Limb (tissue), 2 donors: ENCODE data around the gene PYM1.
"Not testable (repeated sequence)": the region's sequence is repeated elsewhere in the genome, so short reads cannot be mapped to it uniquely, and the experiment has no call there.

Source experiments
- DNase-seq, 2 donors: peaks; one replicate each; pipeline ENCODE4 v3.0.0-alpha.2; 2016; ENCODE audit errors: extremely low spot score in 2 of 2

Gene PYM1

DNA sequence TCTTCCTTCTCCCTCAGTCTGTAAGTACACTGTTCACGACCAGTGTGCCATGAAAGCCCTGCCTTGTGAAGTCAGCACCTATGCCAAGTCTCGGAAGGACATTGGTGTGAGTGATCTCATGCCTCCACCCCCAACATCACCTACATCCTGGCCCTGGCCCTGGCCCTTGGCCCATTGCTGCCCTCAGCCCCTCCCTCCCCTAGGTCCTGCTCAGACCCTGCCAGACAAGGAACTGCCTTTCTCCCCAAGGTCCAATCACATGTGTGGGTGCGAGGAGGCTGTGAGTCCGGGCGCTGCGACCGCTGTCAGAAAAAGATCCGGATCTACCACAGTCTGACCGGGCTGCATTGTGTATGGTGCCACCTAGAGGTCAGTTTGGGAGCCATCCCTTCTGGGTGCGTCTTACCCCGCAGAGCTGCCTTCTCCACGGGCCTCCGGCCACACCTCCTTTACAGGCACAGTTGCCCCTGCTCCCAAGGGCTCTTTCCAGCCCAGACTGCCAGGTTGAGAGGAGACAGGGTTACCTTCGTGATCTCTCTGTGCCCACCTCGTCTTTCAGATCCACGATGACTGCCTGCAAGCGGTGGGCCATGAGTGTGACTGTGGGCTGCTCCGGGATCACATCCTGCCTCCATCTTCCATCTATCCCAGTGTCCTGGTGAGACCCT lies 12.5 kb upstream of the PYM1 start:
- peak; percentile 87 to 89 for DNase-seq

DNA sequence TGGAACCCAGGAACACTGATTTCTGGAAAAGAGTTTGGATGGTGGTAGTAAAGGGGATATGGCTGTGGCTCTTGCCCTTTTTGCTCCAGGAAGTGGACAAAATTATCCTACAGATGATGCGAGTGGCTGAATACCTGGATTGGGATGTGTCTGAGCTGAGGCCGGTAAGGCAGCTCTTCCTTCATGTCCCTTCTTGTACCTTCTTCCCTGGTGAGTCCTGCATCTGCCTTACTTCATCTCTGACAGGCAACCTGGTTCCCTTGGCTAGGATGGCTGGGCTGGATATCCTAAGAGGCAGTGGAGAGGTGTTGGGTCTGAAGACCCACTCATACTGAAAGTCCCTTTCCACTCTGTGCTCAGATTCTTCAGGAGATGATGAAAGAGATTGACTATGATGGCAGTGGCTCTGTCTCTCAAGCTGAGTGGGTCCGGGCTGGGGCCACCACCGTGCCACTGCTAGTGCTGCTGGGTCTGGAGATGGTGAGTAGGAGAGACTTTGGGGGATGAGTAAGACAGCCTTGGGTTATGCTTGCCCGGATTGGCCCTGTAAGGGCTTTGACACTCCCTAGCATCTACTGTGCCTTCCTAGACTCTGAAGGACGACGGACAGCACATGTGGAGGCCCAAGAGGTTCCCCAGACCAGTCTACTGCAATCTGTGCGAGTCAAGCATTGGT lies 11.3 kb upstream of the PYM1 start:
- DNase-seq, result no peak

DNA sequence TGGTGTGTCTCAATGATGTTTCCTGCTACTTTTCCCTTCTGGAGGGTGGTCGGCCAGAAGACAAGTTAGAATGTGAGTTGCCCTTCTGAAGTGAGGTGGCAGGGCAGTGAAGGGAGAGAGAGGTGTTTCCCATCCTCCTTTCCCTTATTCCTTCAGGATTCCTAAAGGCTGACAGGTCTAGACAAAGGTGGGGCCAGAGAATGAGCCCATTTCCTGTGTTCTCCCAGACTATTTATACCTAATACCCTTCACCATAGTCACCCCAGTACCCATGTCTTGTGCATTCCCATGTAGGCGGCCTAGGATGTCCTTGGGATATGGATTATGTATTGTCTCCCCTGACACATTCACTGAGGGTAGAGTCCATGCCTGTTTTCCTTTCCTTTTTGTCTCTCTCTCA lies 10.3 kb upstream of the PYM1 start:
- no peak for DNase-seq

DNA sequence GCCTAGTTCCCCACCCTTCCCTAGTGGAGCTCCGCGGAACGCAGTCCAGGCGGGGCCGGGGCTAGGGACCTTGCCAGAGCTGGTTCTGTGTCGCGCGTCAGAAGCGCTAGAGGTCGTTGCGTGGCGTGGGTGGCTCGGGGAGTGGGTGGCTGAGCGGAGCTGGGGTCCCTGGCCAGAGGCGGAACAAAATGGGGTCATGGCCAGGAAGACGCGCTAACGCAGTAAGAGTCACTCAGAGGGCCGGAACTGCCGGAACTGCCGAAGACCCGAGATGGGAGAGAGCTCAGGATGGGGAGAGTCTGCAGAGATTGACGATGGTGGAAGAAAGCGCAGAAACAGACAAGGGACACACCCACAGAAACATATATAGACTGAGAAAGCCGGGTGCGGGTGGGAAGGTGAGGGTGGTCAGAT lies 8.1 kb upstream of the PYM1 start:
- DNase-seq, result peak in 1 of 2 donors; percentile 34

DNA sequence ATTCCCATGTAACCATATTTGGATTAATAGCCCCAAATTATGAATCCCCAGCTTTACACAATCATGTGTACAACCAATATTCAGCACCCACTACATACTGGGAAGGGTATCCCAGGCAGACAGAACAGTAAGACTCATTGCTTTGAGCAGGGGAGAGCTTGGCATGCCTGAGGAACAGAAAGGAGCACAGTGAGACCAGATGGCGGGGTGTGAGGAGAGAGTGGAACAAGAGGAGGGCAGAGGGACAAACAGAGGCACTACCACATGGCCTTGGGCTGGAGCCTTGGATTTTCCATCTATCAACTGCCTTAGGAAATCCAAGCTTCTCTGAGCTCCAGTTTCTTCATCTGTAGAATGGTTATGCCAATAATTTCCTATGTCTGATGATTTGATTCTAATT lies 7.1 kb upstream of the PYM1 start:
- DNase-seq, result no peak

DNA sequence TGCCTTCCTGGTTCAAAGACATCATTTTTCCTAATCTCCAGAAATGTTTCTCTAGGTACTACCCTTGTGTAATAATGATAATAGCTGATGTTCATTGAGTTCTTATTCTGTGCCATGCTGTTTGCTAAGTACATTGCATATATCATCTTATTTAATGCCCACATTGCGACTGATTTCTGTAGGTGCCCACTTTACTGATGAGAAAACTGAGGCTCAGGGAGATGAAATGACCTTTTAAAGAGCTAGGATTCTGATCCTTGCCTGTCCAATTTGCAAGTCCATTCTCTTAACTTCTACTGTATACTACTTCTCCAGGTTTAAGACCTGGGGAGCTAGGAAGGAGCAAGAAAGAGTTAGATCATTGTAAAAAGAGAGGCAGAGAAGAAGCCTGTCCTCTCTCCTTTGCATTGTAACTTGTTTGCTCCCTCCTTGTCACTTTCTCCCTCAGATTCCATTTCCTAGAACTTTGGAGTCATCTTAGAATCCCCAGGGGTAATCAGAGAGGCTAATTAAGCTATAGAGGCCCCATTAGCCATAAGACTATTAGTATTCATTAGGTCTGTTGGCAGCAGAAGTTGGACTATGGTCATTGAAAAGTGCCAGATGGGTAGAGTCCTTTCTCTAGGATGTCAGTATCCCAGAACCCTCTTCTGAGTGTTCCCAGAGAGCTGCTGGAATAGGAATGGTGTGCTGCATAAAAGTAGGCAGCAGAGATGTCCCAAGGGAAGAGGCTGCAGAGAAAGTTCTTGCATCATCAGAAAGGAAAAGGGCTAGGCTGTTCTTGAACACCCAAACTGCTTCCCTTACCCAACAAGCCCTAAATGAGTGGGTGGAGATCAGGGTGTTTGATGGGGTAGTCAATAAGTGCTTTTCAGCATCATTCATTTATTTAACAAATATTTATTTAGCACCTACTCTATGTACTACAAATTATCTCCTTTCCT lies 6.4 kb upstream of the PYM1 start:
- no peak for DNase-seq

DNA sequence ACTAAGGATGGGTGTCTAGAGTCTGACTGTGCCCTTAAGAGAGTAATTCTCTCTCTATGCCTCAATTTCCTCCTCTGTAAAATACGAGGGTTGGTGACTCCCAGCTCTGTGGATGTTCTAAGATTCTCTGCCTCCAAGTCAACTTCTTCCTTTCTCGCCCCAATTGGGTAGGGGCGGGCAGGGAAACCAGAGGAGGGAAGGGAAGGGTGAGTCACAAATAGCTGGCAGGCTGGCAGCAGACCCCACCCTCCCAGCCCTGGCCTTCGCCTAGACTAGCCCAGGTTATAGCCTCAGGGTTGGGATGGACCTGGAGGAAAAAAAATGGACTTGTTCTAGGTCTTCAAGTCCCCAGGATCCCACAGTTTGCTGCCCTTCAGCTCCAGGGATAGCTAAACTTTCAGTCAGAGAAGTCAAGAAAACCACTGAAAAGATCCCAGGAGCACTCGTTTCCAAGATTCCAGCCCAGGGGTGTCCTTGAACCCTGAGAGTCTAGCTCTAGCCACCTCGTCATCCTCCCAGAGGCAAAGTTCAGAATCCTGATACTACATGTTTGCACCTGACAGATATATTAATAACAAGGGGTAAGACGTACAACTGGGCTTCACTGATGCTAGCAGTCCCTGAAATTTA lies 5.6 kb upstream of the PYM1 start:
- DNase-seq, result peak in 1 of 2 donors; percentile 34

DNA sequence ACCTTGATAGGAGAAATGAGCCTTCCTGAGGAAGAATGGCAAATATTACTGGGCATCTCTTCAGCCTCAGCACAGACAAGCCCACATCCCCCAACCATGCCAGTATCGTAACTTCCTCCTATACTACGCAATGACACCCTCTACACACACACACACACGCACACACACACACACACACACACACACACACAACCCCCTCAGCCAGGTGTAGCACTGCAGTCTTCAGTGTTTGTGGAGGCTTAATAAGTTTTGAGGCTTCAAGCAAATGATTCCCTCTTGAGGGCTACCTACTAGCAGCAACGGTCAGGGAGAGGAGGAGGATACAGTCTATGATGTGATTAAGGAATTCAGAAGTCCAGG lies 4.8 kb upstream of the PYM1 start:
- peak in 1 of 2 donors; percentile 57 for DNase-seq

DNA sequence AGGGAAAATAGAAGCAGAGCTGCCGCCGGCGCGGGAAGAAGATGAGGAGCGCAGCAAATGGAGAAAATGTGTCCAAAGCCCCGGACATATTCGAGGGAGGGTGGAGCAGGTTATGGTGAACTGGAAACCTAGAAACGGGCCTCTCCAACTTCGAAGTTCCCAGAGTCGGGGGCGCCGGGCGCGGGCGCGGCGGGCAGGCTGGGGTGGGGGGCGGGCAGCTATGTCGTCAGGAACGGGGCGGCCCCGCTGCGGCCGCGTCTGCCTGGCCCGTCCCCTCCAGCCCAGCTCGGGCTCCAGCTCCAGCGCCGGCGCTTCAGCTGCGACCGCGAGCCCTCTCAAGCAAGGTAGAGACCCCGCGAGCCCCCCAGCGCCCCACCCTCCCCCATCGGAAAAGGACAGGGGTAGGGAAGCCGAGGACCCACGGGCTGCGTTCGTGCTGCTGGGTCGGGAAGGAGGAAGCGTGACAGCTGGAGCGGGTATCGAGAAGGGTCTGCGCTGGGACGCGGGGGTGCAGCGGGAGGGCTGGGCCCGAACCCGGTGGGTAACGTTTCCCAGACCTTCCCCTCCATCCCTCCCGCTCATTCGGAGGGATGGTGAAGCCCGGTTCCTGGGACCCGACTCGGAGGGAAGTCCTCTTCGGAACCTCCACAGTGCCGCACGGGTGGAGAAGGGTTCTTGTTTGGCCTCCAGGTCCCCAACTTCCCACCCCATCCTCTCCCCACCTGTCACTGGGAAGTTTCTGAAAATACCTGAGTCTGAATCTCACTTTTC lies 4.3 kb upstream of the PYM1 start:
- peak; percentile 62 to 83 for DNase-seq

DNA sequence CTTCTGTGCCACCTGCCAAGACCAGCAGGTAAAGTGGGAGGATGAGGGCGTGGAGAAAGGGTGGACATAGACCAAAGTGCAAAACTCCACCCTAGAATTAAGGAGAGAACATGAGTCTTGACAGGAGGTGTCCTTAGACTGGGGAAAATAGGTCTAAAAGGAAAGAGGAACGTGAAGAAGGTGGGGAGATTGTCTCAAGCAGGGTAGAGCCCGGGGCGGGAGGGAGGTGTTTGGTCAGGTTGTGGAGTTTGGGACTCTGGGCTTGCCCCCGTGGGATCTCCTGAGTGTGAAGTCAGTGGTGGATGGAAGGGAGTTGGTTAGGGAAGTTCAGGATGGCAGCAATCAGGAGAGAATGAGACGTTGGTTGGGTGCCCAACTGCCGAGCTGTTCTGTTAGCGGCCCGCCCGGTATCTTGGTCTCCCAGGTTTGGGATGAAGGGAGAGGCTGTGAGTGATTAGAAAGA lies 3.7 kb upstream of the PYM1 start:
- DNase-seq, result no peak

DNA sequence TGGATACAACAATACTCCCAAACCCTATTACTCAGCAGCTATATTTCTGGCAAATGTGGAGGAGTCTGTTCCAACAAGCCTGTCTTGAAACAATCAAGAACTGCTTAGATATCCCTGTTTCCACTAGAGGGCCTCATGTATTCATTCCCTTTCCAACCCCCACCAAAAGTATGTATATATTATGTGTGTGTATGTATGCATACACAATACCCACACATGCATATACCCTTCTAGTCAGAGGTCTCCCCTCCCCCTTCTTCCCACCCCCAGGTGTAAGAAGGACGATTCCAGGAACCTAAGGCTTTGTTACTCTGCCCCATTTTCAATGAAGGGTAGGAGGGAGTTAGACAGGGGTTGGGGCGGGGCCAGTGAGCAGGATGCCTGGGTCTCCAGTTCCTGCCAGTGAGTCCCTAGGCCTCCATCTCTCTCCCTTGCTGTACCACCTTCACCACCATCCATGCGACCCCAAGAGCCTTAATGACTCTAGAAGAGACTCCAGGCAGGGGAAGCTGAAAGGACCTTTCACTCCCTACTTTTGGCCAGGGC lies 3.1 kb upstream of the PYM1 start, which contains the start of gene DGKA:
DGKA (plus strand) TSS at position 392 of the 546 bp plus-strand sequence. CDS start 5,342 bp downstream, outside the sequence.
- DNase-seq, result peak; percentile 52 to 84

DNA sequence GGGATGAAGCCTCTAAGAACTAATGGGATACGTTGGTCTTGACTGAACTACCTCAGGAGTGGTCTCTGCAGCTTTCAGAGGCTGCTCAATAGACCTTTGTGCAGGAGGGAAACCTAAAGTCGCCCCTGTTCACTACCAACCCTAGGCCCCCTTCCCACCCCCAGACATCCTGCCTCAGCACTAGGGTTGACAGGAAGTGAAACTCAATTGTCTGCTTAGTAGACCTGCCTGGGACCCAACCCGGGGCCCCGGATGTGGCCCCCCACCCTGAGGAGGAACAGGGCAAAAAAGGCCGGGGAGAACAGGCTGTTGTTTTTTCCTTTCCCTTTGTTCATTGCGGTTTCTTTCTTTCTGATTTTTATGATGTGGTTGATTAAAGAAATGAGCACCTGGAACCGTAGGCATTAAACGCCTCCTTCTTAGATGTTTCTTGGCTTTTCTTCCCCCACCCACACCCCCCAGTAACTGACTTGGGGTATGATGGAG lies 1.7 kb upstream of the PYM1 start:
- DNase-seq, result no peak

DNA sequence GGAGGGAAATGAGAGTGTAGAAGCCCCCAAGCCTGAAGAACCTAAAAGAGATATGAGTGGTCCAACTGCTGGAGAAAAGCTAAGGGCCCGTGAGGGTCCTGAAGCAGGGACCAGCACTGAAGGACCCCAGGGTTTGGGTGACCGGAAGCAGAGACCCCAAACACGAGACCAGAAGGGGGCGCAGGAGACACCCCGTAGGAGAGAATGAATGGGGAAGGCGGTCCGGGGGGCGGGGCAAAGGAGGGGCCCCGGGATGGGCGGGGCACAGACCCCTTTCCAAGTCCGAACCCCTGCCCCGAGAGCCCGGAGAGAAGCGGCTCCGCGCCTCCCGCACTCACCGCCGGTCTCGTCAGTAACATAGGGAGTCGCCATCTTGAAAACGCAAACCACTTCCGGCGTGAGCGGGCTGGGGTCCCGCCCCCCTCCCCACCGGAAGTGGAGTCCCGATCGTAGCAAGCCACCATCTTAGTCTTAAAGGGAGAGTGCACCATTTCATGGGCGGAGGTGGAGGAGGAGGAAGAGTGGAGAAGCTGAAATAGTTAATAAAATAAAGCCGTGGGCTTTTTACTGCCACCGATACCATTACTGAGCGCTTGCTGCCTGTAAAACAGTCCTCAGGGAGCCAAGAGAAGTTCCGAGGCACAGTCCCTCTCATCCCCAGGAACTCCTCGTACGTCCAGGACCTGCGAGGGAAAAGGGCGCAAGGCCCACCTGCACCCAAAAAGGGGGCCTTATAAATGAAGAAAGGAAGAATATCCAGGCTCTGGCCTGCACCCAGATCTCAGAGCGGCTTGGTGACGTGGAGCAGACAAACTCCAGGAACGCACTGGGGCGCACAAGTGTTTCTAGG lies 731 bp downstream of the PYM1 start:
- peak; percentile 95 to 97 for DNase-seq

DNA sequence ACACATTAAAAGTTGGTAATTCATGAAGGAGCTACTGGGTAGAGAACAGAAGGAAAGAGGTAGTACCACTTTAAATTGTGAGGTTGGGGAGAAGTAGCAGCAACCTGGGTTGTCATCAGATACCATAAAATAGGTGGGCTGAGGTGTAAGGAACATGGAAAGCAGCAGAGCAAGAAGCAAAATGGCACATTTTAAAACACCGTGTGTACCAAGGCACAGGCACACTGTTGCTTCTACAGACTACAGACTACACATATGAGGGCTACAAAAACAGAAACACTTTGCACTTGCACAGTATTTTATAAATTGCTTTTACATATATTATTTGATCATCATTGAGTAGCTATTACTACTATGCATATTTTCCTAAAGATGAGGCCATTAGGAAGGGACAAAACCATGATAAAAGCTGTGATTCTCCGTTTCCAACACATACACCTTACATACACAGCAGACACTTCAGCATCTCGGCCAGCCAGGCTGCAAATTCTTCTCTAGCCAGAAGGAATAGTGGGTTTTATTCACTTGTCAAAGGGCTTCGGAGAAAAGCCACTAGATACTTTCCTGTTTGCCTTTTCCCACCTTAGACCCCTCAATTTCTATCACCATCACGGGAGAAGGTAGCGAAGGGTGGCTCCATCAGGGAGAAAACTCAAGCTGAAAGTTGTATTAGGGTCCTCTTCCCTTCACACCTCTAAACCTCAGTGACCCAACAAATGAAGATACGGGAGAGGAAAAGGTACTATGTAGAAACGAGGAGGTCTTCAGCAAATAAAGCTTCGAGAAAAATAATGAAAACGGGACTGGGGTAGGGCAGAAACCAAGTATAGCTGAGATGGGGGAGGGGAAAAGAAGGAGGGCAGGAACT lies 1.6 kb downstream of the PYM1 start:
- DNase-seq, result no peak

DNA sequence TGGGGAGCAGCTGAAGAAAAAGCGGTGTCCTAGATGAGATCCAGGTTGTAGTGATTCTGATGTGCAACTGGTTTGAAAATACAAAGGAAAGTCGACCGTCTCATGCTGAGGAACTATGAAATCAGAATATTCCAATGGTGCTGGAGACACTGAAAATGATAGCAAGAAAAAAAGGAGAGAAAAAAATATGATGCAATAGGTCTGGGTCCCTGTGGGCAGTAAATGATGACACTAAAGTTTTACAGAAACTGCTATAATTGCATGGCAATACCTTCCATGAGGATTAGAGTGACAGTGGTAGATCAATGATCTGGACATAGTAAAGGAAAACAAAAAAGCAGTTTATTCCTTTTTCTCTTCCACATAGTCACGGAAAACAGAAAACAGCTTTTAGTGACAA lies 2.3 kb downstream of the PYM1 start:
- DNase-seq, result no peak

DNA sequence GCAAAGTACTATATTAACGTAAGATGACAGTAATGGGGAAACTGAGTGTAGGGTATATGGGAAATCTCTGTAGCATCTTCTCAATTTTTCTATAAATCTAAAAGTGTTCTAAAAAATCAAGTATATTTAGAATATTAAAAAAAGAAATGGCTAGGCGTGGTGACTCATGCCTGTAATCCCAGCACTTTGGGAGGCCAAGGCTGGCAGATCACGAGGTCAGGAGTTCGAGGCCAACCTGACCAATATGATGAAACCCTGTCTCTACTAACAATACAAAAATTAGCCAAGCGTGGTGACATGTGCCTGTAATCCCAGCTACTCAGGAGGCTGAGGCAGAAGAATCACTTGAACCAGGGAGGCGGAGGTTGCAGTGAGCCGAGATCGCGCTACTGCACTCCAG lies 4.0 kb downstream of the PYM1 start:
- not testable (repeated sequence) for DNase-seq

DNA sequence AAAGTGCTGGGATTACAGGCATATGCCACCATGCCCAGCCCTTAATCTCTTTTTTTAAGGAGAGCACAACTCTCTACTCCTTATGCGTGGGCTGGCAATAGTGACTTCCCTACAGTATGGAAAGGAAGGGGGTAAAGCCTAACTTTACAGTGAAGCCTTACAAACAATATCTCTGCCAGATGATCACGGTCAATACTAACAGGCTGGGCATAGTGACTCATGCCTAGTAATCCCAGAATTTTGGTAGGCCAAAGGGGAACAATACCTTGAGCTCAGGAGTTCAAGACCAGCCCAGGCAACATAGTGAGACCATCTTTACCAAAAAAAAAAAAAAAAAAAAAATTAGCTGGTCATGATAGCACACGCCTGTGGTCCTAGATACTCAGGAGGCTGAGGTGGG lies 5.6 kb downstream of the PYM1 start:
- no peak for DNase-seq

DNA sequence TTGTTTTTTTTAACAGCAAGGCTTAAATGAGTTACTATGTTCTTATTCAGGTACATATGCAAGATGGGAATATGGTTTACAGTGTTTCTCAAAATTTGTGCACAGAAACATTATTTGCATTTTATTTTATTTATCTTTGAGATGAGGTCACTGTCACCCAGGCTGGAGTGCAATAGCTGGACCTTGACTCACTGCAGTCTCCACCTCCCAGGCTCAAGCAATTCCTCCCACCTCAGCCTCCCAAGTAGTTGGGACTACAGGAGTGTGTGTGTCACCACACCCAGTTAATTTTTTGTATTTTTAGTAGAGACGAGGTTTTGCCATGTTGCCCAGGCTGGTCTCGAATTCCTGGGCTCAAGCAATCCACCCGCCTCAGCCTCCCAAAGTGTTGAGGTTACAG lies 8.7 kb downstream of the PYM1 start:
- DNase-seq, result not testable (repeated sequence)
